ENCODE results near the gene INPP5A.

GRCh38 chr10:132522521-132523411, 14.8 kb upstream of the INPP5A start:
- TF ChIP-seq ZFP30 (CRISPR knock-in tag; IDR thresholded peaks at IDR 0.05) (no peak), ZFP3 (CRISPR knock-in tag; IDR thresholded peaks at IDR 0.05) (no peak), ZNF565 (CRISPR knock-in tag; conservative IDR thresholded peaks at IDR 0.05; ENCODE audit: low read depth) (no peak), PPARA (CRISPR knock-in tag; IDR thresholded peaks at IDR 0.05; ENCODE audit: borderline replicate concordance) (no peak), POU6F1 (CRISPR knock-in tag; IDR thresholded peaks at IDR 0.05; ENCODE audit: borderline replicate concordance, low read depth) (no peak), ZNF70 (CRISPR knock-in tag; IDR thresholded peaks at IDR 0.05) (no peak), RARB (CRISPR knock-in tag; IDR thresholded peaks at IDR 0.05) (no peak)

All from SK-N-SH treated with all-trans-retinoic acid at 6 μM for 48 hours (cell line).